Endothelial cell of umbilical vein (primary cell): Measurements from ENCODE around the gene PIK3R2. TPM values are rescaled to one million over a fixed set of nuclear protein-coding genes. Genes with fewer than 3 reads are reported as not detected.

ENCODE experiments used
- BruUV-seq: library from RNA; stranded (reverse); fragments of 400-500 nt; replicated peaks from 2 replicates; lab custom pipeline; 2021; lab: Mats Ljungman, UMichigan
- CTCF ChIA-PET: fragments of 300-600, 350-600 bp; sonication (Branson Sonifier 250); formaldehyde crosslinking; loops from one replicate; lab custom pipeline; 2021; ENCODE audit warnings: antibody characterized with exemption, inconsistent platforms; lab: Charles Lee
- POLR2A ChIA-PET: fragments of 300-600, 350-600 bp; sonication (Branson Sonifier 250); formaldehyde crosslinking; loops from one replicate; lab custom pipeline; 2021; ENCODE audit warnings: antibody characterized with exemption, inconsistent platforms; lab: Charles Lee
- DNase-seq: peaks from one replicate; pipeline ENCODE4 v3.0.0-alpha.2; 2011; ENCODE audit warnings: low read depth, low spot score
- FAIRE-seq: peaks from 2 replicates; lab custom pipeline; 2011; peaks lifted over from hg19 to GRCh38; lab: Jason Lieb, UNC
- H2AFZ ChIP-seq: 2 replicates; pipeline ENCODE4 v1.6.0; 2012; ENCODE audit warnings: low read depth, low read length, control low read depth, inconsistent platforms
- H3K27ac ChIP-seq: 2 replicates; pipeline ENCODE4 v1.5.1; 2011; ENCODE audit warnings: low read depth, mild to moderate bottlenecking, control low read depth, low read length, moderate library complexity; ENCODE audit not compliant: insufficient read depth
- H3K27me3 ChIP-seq, 2 experiments: 2 replicates each; pipeline versions ENCODE4 v1.6.0 to v1.6.1; 2011; ENCODE audit warnings: low read length in 2 of 2, mixed read lengths in 1 of 2; ENCODE audit not compliant: control insufficient read depth in 2 of 2, insufficient read depth in 2 of 2
- H3K36me3 ChIP-seq, 2 experiments: 2 replicates in 1 of 2; 3 replicates in 1 of 2; pipeline ENCODE4 v1.5.1; 2011; ENCODE audit warnings: low read length in 2 of 2, mild to moderate bottlenecking in 1 of 2, moderate library complexity in 1 of 2; ENCODE audit not compliant: control insufficient read depth in 2 of 2, insufficient read depth in 2 of 2; ENCODE audit errors: extremely low read depth in 1 of 2
- H3K4me1 ChIP-seq: 3 replicates; pipeline ENCODE4 v1.5.1; 2011; ENCODE audit warnings: mild to moderate bottlenecking, low read length; ENCODE audit not compliant: control insufficient read depth, insufficient read depth; ENCODE audit errors: extremely low read depth
- H3K4me2 ChIP-seq: 2 replicates; pipeline ENCODE4 v1.6.1; 2011; ENCODE audit warnings: low read length, control low read depth, mixed read lengths; ENCODE audit not compliant: insufficient read depth
- H3K4me3 ChIP-seq, 3 experiments: fragments of 200-600 bp in 1 of 3; sonication (generic), shearing (Covaris generic) in 1 of 3; replicated peaks in 1 of 3; 2 replicates each; pipeline ENCODE4 v1.5.1; 2011 to 2016; ENCODE audit warnings: control low read depth in 3 of 3, low read length in 3 of 3, mild to moderate bottlenecking in 2 of 3, inconsistent platforms in 1 of 3, low read depth in 1 of 3, moderate library complexity in 1 of 3; ENCODE audit not compliant: insufficient read depth in 1 of 3
- H3K79me2 ChIP-seq: 2 replicates; pipeline ENCODE4 v1.6.0; 2012; ENCODE audit warnings: low read length, inconsistent platforms; ENCODE audit not compliant: control insufficient read depth, insufficient read depth
- H3K9ac ChIP-seq: replicated peaks from 2 replicates; pipeline ENCODE3; 2011; ENCODE audit warnings: low read length, control low read depth; ENCODE audit not compliant: insufficient read depth; ENCODE audit errors: extremely low read depth
- H3K9me1 ChIP-seq: replicated peaks from 3 replicates; pipeline ENCODE4 v1.6.0; 2011; ENCODE audit warnings: mild to moderate bottlenecking, low read length; ENCODE audit not compliant: control insufficient read depth, insufficient read depth; ENCODE audit errors: extremely low read depth
- H3K9me3 ChIP-seq: replicated peaks from 2 replicates; pipeline ENCODE4 v1.5.1; 2012; ENCODE audit warnings: low read length, inconsistent platforms; ENCODE audit not compliant: control insufficient read depth, insufficient read depth
- H4K20me1 ChIP-seq: replicated peaks from 2 replicates; pipeline ENCODE3; 2011; ENCODE audit warnings: mild to moderate bottlenecking, low read length; ENCODE audit not compliant: control insufficient read depth, insufficient read depth; ENCODE audit errors: extremely low read depth
- EZH2 ChIP-seq: IDR thresholded peaks from 2 replicates; pipeline ENCODE4 v1.6.1; 2012; ENCODE audit warnings: borderline replicate concordance, low read depth, mild to moderate bottlenecking, moderate library complexity, low read length, inconsistent platforms; ENCODE audit not compliant: severe bottlenecking
- FOS ChIP-seq: IDR thresholded peaks from 2 replicates; pipeline ENCODE4 v1.6.1; 2011; ENCODE audit warnings: mild to moderate bottlenecking, low read length, moderate library complexity, borderline replicate concordance; ENCODE audit not compliant: insufficient read depth
- GATA2 ChIP-seq: IDR thresholded peaks from 2 replicates; pipeline ENCODE4 v1.7.0; 2011; ENCODE audit warnings: low read depth, mild to moderate bottlenecking, moderate library complexity, mixed read lengths, low read length; ENCODE audit not compliant: insufficient read length, insufficient read depth
- JUN ChIP-seq: IDR thresholded peaks from 2 replicates; pipeline ENCODE4 v1.6.1; 2011; ENCODE audit warnings: borderline replicate concordance, low read depth; ENCODE audit not compliant: insufficient read length, insufficient read depth
- MAX ChIP-seq: IDR thresholded peaks from 2 replicates; pipeline ENCODE4 v1.6.1; 2011; ENCODE audit not compliant: insufficient read depth, insufficient read length
- MYC ChIP-seq: IDR thresholded peaks from one replicate; pipeline ENCODE4 v1.6.1; 2011; ENCODE audit warnings: mild to moderate bottlenecking, low read depth, low read length
- POLR2A ChIP-seq: IDR thresholded peaks from 2 replicates; pipeline ENCODE4 v1.6.1; 2012; ENCODE audit warnings: low read depth, mild to moderate bottlenecking, control low read depth, low read length
- POLR2AphosphoS5 ChIP-seq: IDR thresholded peaks from 2 replicates; pipeline ENCODE4 v1.6.1; 2012; ENCODE audit warnings: low read depth, mild to moderate bottlenecking, control low read depth, low read length, moderate library complexity; ENCODE audit not compliant: insufficient read depth
- dilution Hi-C: fragments of 300-500 bp; cut with MboI; formaldehyde crosslinking; loops from one replicate; pipeline ENCODE4 v1.15.0; 2019; ENCODE audit warnings: low sequenced_read_pairs; ENCODE audit not compliant: extremely low pct_ligation_motif_present
- intact Hi-C: fragments of 100-400 bp; cut with micrococcal nuclease; formaldehyde crosslinking; loops from one replicate; pipeline ENCODE4 v1.10.0; 2022
- polyA plus RNA-seq, 4 experiments: library from polyadenylated mRNA; depleted of rRNA in 3 of 4; stranded (reverse) in 3 of 4; unstranded in 1 of 4; fragments of >200 nt; gene quantifications; 2 replicates each; pipeline versions ENCODE4 v1.2.1 to v1.2.3, GENCODE V29; 2011 to 2012; ENCODE audit warnings: missing spikeins in 1 of 4
- total RNA-seq: library from RNA; stranded (reverse); gene quantifications from 2 replicates; pipeline ENCODE4 v1.2.3, GENCODE V29; 2021
- TF ChIP-seq, protein P1 (sequence below), 2 donors: IDR thresholded peaks; 1 replicate in 1 of 2; 2 replicates in 1 of 2; pipeline ENCODE4 v1.5.1; 2011; ENCODE audit warnings: low read length in 2 of 2, mild to moderate bottlenecking in 2 of 2, moderate library complexity in 2 of 2, control low read depth in 1 of 2, inconsistent platforms in 1 of 2, low read depth in 1 of 2; ENCODE audit not compliant: insufficient read depth in 1 of 2; ENCODE audit errors: extremely low read depth in 1 of 2

PIK3R2 gene
- total and polyA plus RNA-seq, 2 donors (not counting 3 experiments of a cell fraction or from before 2014, with no cell fraction given) = 8.1 to 15.2 TPM

GRCh38 chr19:18164072-18164471, 11.1 kb downstream of the PIK3R2 start:
- no peaks in the 10 kb centered on the region for H3K79me2 ChIP-seq
- POLR2A ChIA-PET = no interaction called here
- DNase-seq (no peak), FAIRE-seq (no peak)
- H3K4me2 ChIP-seq = no peak overlapping the region
- peaks cover 8 to 43% of the 10 kb centered on the region in 2 experiments for H3K36me3 ChIP-seq
- BruUV-seq = no TSS peak
- dilution Hi-C loops = no loop called here
- no peaks in the 10 kb centered on the region for H3K9me1 ChIP-seq
- H3K9ac ChIP-seq = no peak overlapping the region
- no peak for TF ChIP-seq POLR2A
- H3K9me3 ChIP-seq = no peaks in the 10 kb centered on the region
- H3K27me3 ChIP-seq = no peaks in the 10 kb centered on the region
- intact Hi-C loops = no loop called here
- no peak overlapping the region for H2AFZ ChIP-seq
- H4K20me1 ChIP-seq = no peaks in the 10 kb centered on the region
- H3K4me1 ChIP-seq = peaks cover 5% of the 10 kb centered on the region
- CTCF ChIA-PET = interaction anchor here (0.8 to 6.0 kb wide), 3 partner anchors 10 to 88 kb away, joined by 3 to 138 read pairs (median 3); partner anchors contain the start of gene IFI30
- no peak overlapping the region for H3K27ac ChIP-seq
- no peak overlapping the region for H3K4me3 ChIP-seq

DNA sequence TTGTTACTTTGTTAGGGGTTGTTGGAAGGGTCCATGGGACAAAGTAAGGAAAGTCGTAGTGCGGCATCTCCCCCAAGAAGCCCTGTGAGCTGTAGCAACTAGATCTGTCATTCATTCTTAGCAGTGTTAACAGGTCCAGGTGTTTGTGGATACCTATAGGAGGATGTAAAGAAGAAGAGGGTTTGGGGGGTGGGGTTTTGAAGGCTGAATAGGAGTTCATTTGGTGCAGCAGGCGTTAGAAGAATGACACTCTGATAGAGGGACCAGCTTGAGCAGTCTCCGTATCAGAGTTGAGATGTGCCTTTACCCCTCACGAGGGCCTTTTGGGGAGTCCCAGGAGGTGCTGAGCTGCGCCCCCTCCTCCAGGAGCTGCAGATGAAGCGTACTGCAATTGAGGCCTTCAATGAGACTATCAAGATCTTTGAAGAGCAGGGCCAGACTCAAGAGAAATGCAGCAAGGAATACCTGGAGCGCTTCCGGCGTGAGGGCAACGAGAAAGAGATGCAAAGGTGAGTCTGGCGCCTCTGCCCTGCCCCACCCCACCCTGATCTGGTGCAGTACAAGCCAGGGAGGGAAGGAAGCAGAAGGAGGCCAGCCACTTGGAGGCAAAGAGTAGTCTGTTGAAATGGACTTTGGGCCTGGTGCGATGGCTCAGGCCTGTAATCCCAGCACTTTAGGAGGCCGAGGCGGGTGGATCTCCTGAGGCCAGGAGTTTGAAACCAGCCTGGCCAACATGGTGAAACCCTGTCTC, 13.0 kb downstream of the PIK3R2 start:
- TF ChIP-seq, protein P1, sequence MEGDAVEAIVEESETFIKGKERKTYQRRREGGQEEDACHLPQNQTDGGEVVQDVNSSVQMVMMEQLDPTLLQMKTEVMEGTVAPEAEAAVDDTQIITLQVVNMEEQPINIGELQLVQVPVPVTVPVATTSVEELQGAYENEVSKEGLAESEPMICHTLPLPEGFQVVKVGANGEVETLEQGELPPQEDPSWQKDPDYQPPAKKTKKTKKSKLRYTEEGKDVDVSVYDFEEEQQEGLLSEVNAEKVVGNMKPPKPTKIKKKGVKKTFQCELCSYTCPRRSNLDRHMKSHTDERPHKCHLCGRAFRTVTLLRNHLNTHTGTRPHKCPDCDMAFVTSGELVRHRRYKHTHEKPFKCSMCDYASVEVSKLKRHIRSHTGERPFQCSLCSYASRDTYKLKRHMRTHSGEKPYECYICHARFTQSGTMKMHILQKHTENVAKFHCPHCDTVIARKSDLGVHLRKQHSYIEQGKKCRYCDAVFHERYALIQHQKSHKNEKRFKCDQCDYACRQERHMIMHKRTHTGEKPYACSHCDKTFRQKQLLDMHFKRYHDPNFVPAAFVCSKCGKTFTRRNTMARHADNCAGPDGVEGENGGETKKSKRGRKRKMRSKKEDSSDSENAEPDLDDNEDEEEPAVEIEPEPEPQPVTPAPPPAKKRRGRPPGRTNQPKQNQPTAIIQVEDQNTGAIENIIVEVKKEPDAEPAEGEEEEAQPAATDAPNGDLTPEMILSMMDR (IDR thresholded peaks at IDR 0.05; ENCODE audit: extremely low read depth in 1 of 2, insufficient read depth in 1 of 2, low read depth in 1 of 2, low read length in 2 of 2) = no peak
- TF ChIP-seq MYC (no peak), POLR2AphosphoS5 (no peak), POLR2A (no peak), JUN (no peak), MAX (no peak), GATA2 (no peak), FOS (no peak), EZH2 (no peak)
- BruUV-seq = no TSS peak
- H3K9me1 ChIP-seq = no peaks in the 10 kb centered on the region
- H3K27me3 ChIP-seq = no peaks in the 10 kb centered on the region
- H3K4me1 ChIP-seq = peaks cover under 1% of the 10 kb centered on the region
- CTCF ChIA-PET = interaction anchor here (1.2 to 6.0 kb wide), 2 partner anchors 55 to 86 kb away, joined by 4 to 138 read pairs; no protein-coding TSS in a partner anchor
- no peak overlapping the region for H2AFZ ChIP-seq
- no peak overlapping the region for H3K9ac ChIP-seq
- no peaks in the 10 kb centered on the region for H3K9me3 ChIP-seq
- POLR2A ChIA-PET = no interaction called here
- FAIRE-seq = no peak
- no peaks in the 10 kb centered on the region for H4K20me1 ChIP-seq
- H3K36me3 ChIP-seq = peaks cover 8 to 41% of the 10 kb centered on the region in 2 experiments
- dilution Hi-C loops (no loop called here), intact Hi-C loops (no loop called here)
- H3K27ac ChIP-seq = no peak overlapping the region
- H3K4me3 ChIP-seq = no peak overlapping the region
- H3K4me2 ChIP-seq = no peak overlapping the region
- no peak for DNase-seq
- no peaks in the 10 kb centered on the region for H3K79me2 ChIP-seq
